ENCODE results near the gene PPIP5K2.
"Not testable (repeated sequence)": the region's sequence is repeated elsewhere in the genome, so short reads cannot be mapped to it uniquely, and the experiment has no call there.

Gene PPIP5K2

GRCh38 chr5:103188436-103188835 lies 68.3 kb downstream of the PPIP5K2 start:
- no peaks in the 10 kb centered on the region for H3K27me3 ChIP-seq (ENCODE audit: control insufficient read depth in 5 of 5, insufficient read depth in 4 of 5, low read length in 5 of 5)
- no peak overlapping the region for H3K4me3 ChIP-seq (ENCODE audit: low read depth in 1 of 5, low read length in 5 of 5)
- peaks cover 26 to 61% (median 44%) of the 10 kb centered on the region in 5 donors for H3K36me3 ChIP-seq (ENCODE audit: control insufficient read depth in 5 of 5, insufficient read depth in 5 of 5, low read length in 5 of 5)
- no peak overlapping the region for H3K9ac ChIP-seq (ENCODE audit: low read length in 5 of 5)
- H3K27ac ChIP-seq (ENCODE audit: low read depth, low read length) = no peak overlapping the region
- no peaks in the 10 kb centered on the region for H3K4me1 ChIP-seq (ENCODE audit: control insufficient read depth in 5 of 5, insufficient read depth in 5 of 5, low read length in 5 of 5)
- no peaks in the 10 kb centered on the region for H3K9me3 ChIP-seq (ENCODE audit: control insufficient read depth in 5 of 5, low read length in 5 of 5)

- Histone ChIP-seq H3K9ac (ENCODE audit: low read length in 5 of 5) (no peak overlapping the region), H3K4me3 (ENCODE audit: low read depth in 1 of 5, low read length in 5 of 5) (no peak overlapping the region), H3K4me1 (ENCODE audit: control insufficient read depth in 5 of 5, insufficient read depth in 5 of 5, low read length in 5 of 5) (peaks cover 0 to 1% (median 0%) of the 10 kb centered on the region in 5 donors), H3K36me3 (ENCODE audit: control insufficient read depth in 5 of 5, insufficient read depth in 5 of 5, low read length in 5 of 5) (peaks cover 13 to 19% (median 14%) of the 10 kb centered on the region in 5 donors), H3K9me3 (ENCODE audit: control insufficient read depth in 5 of 5, low read length in 5 of 5) (no peaks in the 10 kb centered on the region), H3K27ac (ENCODE audit: low read depth, low read length) (no peak overlapping the region), H3K27me3 (ENCODE audit: control insufficient read depth in 5 of 5, insufficient read depth in 4 of 5, low read length in 5 of 5) (no peaks in the 10 kb centered on the region)
Measured at GRCh38 chr5:103203226-103203625, 83.1 kb downstream of the PPIP5K2 start.

- H3K36me3 ChIP-seq (ENCODE audit: control insufficient read depth in 5 of 5, insufficient read depth in 5 of 5, low read length in 5 of 5) = peaks cover 11 to 22% (median 13%) of the 10 kb centered on the region in 5 donors
- not testable (repeated sequence) for H3K4me1 ChIP-seq (ENCODE audit: control insufficient read depth in 5 of 5, insufficient read depth in 5 of 5, low read length in 5 of 5); H3K9ac ChIP-seq (ENCODE audit: low read length in 5 of 5); H3K27ac ChIP-seq (ENCODE audit: low read depth, low read length); H3K27me3 ChIP-seq (ENCODE audit: control insufficient read depth in 5 of 5, insufficient read depth in 4 of 5, low read length in 5 of 5); H3K4me3 ChIP-seq (ENCODE audit: low read depth in 1 of 5, low read length in 5 of 5); H3K9me3 ChIP-seq (ENCODE audit: control insufficient read depth in 5 of 5, low read length in 5 of 5)
Measured at GRCh38 chr5:103204990-103205389, 84.9 kb downstream of the PPIP5K2 start.

- Histone ChIP-seq H3K4me3 (ENCODE audit: low read depth in 1 of 5, low read length in 5 of 5) (no peak overlapping the region), H3K36me3 (ENCODE audit: control insufficient read depth in 5 of 5, insufficient read depth in 5 of 5, low read length in 5 of 5) (peaks cover 7 to 21% (median 11%) of the 10 kb centered on the region in 5 donors), H3K27ac (ENCODE audit: low read depth, low read length) (no peak overlapping the region), H3K9ac (ENCODE audit: low read length in 5 of 5) (no peak overlapping the region), H3K4me1 (ENCODE audit: control insufficient read depth in 5 of 5, insufficient read depth in 5 of 5, low read length in 5 of 5) (peaks cover 0 to 5% (median 0%) of the 10 kb centered on the region in 5 donors), H3K9me3 (ENCODE audit: control insufficient read depth in 5 of 5, low read length in 5 of 5) (no peaks in the 10 kb centered on the region), H3K27me3 (ENCODE audit: control insufficient read depth in 5 of 5, insufficient read depth in 4 of 5, low read length in 5 of 5) (no peaks in the 10 kb centered on the region)
Measured at GRCh38 chr5:103205991-103206700, 86.0 kb downstream of the PPIP5K2 start.

GRCh38 chr5:103207011-103207410 lies 86.9 kb downstream of the PPIP5K2 start:
- no peak overlapping the region for H3K27ac ChIP-seq (ENCODE audit: low read depth, low read length)
- H3K9ac ChIP-seq (ENCODE audit: low read length in 5 of 5) = no peak overlapping the region
- peaks cover 0 to 10% (median 0%) of the 10 kb centered on the region in 5 donors for H3K4me1 ChIP-seq (ENCODE audit: control insufficient read depth in 5 of 5, insufficient read depth in 5 of 5, low read length in 5 of 5)
- H3K36me3 ChIP-seq (ENCODE audit: control insufficient read depth in 5 of 5, insufficient read depth in 5 of 5, low read length in 5 of 5) = peaks cover 3 to 21% (median 7%) of the 10 kb centered on the region in 5 donors
- no peak overlapping the region for H3K4me3 ChIP-seq (ENCODE audit: low read depth in 1 of 5, low read length in 5 of 5)
- H3K9me3 ChIP-seq (ENCODE audit: control insufficient read depth in 5 of 5, low read length in 5 of 5) = no peaks in the 10 kb centered on the region
- no peaks in the 10 kb centered on the region for H3K27me3 ChIP-seq (ENCODE audit: control insufficient read depth in 5 of 5, insufficient read depth in 4 of 5, low read length in 5 of 5)

GRCh38 chr5:103207653-103208052 lies 87.6 kb downstream of the PPIP5K2 start:
- Histone ChIP-seq H3K9ac (ENCODE audit: low read length in 5 of 5) (no peak overlapping the region), H3K36me3 (ENCODE audit: control insufficient read depth in 5 of 5, insufficient read depth in 5 of 5, low read length in 5 of 5) (peaks cover 3 to 15% (median 7%) of the 10 kb centered on the region in 5 donors), H3K4me1 (ENCODE audit: control insufficient read depth in 5 of 5, insufficient read depth in 5 of 5, low read length in 5 of 5) (peaks cover 0 to 10% (median 0%) of the 10 kb centered on the region in 5 donors), H3K4me3 (ENCODE audit: low read depth in 1 of 5, low read length in 5 of 5) (no peak overlapping the region), H3K9me3 (ENCODE audit: control insufficient read depth in 5 of 5, low read length in 5 of 5) (no peaks in the 10 kb centered on the region), H3K27ac (ENCODE audit: low read depth, low read length) (no peak overlapping the region), H3K27me3 (ENCODE audit: control insufficient read depth in 5 of 5, insufficient read depth in 4 of 5, low read length in 5 of 5) (no peaks in the 10 kb centered on the region)

- Histone ChIP-seq H3K4me1 (ENCODE audit: control insufficient read depth in 5 of 5, insufficient read depth in 5 of 5, low read length in 5 of 5) (peaks cover 0 to 10% (median 0%) of the 10 kb centered on the region in 5 donors), H3K9me3 (ENCODE audit: control insufficient read depth in 5 of 5, low read length in 5 of 5) (no peaks in the 10 kb centered on the region), H3K4me3 (ENCODE audit: low read depth in 1 of 5, low read length in 5 of 5) (no peak overlapping the region), H3K9ac (ENCODE audit: low read length in 5 of 5) (no peak overlapping the region), H3K36me3 (ENCODE audit: control insufficient read depth in 5 of 5, insufficient read depth in 5 of 5, low read length in 5 of 5) (peaks cover 3 to 13% (median 7%) of the 10 kb centered on the region in 5 donors), H3K27me3 (ENCODE audit: control insufficient read depth in 5 of 5, insufficient read depth in 4 of 5, low read length in 5 of 5) (no peaks in the 10 kb centered on the region), H3K27ac (ENCODE audit: low read depth, low read length) (no peak overlapping the region)
Measured at GRCh38 chr5:103208460-103208859, 88.4 kb downstream of the PPIP5K2 start.

- no peak overlapping the region for H3K9ac ChIP-seq (ENCODE audit: low read length in 5 of 5)
- no peak overlapping the region for H3K27ac ChIP-seq (ENCODE audit: low read depth, low read length)
- no peaks in the 10 kb centered on the region for H3K27me3 ChIP-seq (ENCODE audit: control insufficient read depth in 5 of 5, insufficient read depth in 4 of 5, low read length in 5 of 5)
- H3K9me3 ChIP-seq (ENCODE audit: control insufficient read depth in 5 of 5, low read length in 5 of 5) = no peaks in the 10 kb centered on the region
- H3K4me3 ChIP-seq (ENCODE audit: low read depth in 1 of 5, low read length in 5 of 5) = no peak overlapping the region
- H3K36me3 ChIP-seq (ENCODE audit: control insufficient read depth in 5 of 5, insufficient read depth in 5 of 5, low read length in 5 of 5) = peaks cover 3 to 13% (median 7%) of the 10 kb centered on the region in 5 donors
- H3K4me1 ChIP-seq (ENCODE audit: control insufficient read depth in 5 of 5, insufficient read depth in 5 of 5, low read length in 5 of 5) = peaks cover 0 to 10% (median 0%) of the 10 kb centered on the region in 5 donors
Measured at GRCh38 chr5:103209065-103209464, 89.0 kb downstream of the PPIP5K2 start.

GRCh38 chr5:103210952-103211351 lies 90.9 kb downstream of the PPIP5K2 start:
- H3K9ac ChIP-seq (ENCODE audit: low read length in 5 of 5) = no peak overlapping the region
- no peaks in the 10 kb centered on the region for H3K9me3 ChIP-seq (ENCODE audit: control insufficient read depth in 5 of 5, low read length in 5 of 5)
- H3K36me3 ChIP-seq (ENCODE audit: control insufficient read depth in 5 of 5, insufficient read depth in 5 of 5, low read length in 5 of 5) = peaks cover 2 to 8% (median 4%) of the 10 kb centered on the region in 5 donors
- H3K4me3 ChIP-seq (ENCODE audit: low read depth in 1 of 5, low read length in 5 of 5) = no peak overlapping the region
- no peaks in the 10 kb centered on the region for H3K27me3 ChIP-seq (ENCODE audit: control insufficient read depth in 5 of 5, insufficient read depth in 4 of 5, low read length in 5 of 5)
- no peak overlapping the region for H3K27ac ChIP-seq (ENCODE audit: low read depth, low read length)
- peaks cover 0 to 10% (median 0%) of the 10 kb centered on the region in 5 donors for H3K4me1 ChIP-seq (ENCODE audit: control insufficient read depth in 5 of 5, insufficient read depth in 5 of 5, low read length in 5 of 5)
